IPS-18a (cell line): ENCODE measurements around the gene ERGIC3.
"Not testable (repeated sequence)": the region's sequence is repeated elsewhere in the genome, so short reads cannot be mapped to it uniquely, and the experiment has no call there.

Source experiments
- H3K27ac ChIP-seq: one replicate; pipeline ENCODE4 v1.5.1; 2013; ENCODE audit warnings: low read length
- H3K27me3 ChIP-seq: one replicate; pipeline ENCODE4 v1.6.1; 2013; ENCODE audit warnings: mild to moderate bottlenecking, low read length; ENCODE audit not compliant: control insufficient read depth, insufficient read depth
- H3K36me3 ChIP-seq: one replicate; pipeline ENCODE4 v1.6.1; 2013; ENCODE audit warnings: low read depth, low read length; ENCODE audit not compliant: control insufficient read depth
- H3K4me1 ChIP-seq: one replicate; pipeline ENCODE4 v1.6.1; 2013; ENCODE audit warnings: low read depth, low read length; ENCODE audit not compliant: control insufficient read depth
- H3K4me3 ChIP-seq: one replicate; pipeline ENCODE4 v1.5.1; 2013; ENCODE audit warnings: low read length
- H3K9ac ChIP-seq: one replicate; pipeline ENCODE4 v1.6.1; 2013; ENCODE audit warnings: mild to moderate bottlenecking, low read length, moderate library complexity
- H3K9me3 ChIP-seq: one replicate; pipeline ENCODE4 v1.6.1; 2013; ENCODE audit warnings: low read depth, low read length; ENCODE audit not compliant: control insufficient read depth

Gene ERGIC3

DNA sequence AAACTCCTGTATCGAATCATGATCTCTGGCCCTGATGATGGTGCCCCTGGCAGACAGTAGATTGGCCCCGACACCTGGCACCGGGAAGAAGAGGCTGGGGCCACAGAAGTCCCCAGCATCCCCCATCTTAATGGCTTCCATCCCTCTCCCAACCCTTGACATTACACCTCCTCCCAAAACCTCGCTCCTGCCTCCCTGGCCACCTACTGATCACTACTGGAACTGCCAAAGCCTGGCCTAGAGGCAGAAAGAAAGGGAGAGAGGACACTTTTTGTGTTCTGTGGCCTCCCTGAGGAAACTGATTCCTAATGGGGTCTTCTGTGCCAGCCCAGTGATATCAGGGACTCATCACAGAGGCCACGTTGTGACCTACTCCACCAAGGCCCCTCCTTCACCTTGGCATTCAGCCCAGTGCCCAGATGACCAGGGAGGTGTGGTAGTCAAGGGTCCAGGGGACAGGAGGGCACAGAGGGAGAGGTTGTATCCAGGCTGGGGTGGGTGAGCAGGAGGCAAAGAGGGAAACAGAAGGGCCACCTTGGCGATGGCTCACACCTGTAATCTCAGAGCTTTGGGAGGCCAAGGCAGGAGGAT, 18.5 kb upstream of the ERGIC3 start:
- H3K4me1 ChIP-seq = no peaks in the 10 kb centered on the region
- H3K4me3 ChIP-seq = no peak overlapping the region
- no peak overlapping the region for H3K27ac ChIP-seq

DNA sequence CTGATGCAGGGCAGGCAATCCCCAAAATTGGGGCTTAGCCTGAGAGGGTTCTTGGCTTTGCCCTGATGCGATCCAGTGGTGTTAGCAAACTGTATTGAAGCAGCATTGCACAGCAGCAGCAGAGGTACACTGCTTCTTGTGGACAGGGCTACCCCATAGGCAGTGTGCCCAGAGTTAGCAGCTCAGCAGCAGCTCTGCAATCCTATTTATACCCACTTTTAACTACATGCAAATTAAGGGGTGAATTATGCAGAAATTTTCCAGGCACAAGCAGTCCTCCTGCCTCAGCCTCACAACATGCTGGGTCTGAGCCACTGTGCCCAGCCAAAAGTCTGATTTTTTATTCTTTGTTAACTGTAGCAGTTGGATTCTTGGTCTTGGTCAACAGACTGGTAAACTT, 16.2 kb upstream of the ERGIC3 start:
- Histone ChIP-seq H3K27me3 (no peaks in the 10 kb centered on the region), H3K27ac (no peak overlapping the region), H3K36me3 (no peaks in the 10 kb centered on the region), H3K9ac (no peak overlapping the region), H3K4me3 (no peak overlapping the region), H3K9me3 (no peaks in the 10 kb centered on the region), H3K4me1 (no peaks in the 10 kb centered on the region)

More for the DNA sequence above, 18.5 kb upstream of the ERGIC3 start:
- H3K9me3 ChIP-seq = no peaks in the 10 kb centered on the region
- no peaks in the 10 kb centered on the region for H3K36me3 ChIP-seq
- H3K9ac ChIP-seq = no peak overlapping the region
- H3K27me3 ChIP-seq = no peaks in the 10 kb centered on the region

DNA sequence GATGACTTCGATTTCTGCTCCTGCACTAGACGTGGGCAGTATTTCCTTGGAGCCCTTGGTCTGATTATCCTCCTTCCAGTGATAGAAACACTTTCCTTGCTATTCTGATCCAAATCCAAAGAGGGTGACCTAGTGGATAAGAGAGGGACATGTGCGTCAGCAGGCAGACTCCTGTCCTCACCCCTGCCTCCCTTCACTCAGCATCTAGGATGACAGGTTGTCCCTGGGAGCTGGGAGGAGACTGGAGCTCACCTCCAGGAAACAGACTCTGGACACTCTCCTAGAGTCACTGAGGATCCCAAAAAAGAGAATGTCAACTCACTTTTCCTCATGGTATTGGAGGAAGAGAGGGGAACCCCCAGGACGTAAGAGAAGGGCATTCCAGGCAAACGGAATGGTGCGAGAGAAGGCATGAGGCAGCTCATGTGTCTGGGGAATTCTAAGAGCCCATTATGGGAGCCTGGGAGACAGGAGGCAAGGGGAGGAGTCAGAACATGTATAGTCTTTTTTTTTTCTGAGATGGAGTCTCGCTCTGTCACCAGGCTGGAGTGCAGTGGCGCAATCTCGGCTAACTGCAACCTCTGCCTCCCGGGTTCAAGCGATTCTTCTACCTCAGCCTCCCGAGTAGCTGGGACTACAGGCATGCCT, 14.6 kb upstream of the ERGIC3 start:
- Histone ChIP-seq H3K9ac (no peak overlapping the region), H3K36me3 (no peaks in the 10 kb centered on the region)

GRCh38 chr20:35529552-35529951, 12.3 kb upstream of the ERGIC3 start, which contains the start of gene C20orf173:
C20orf173 (minus strand) TSS chr20:35529652; CDS start chr20:35529373, 279 bp downstream.
- no peak within 1 kb of the TSS for H3K4me3 ChIP-seq
- no peak within 1 kb of the TSS for H3K9ac ChIP-seq
- no peak within 1 kb of the TSS for H3K27ac ChIP-seq
- H3K4me1 ChIP-seq = no peaks in the 10 kb centered on the region
- no peaks in the 10 kb centered on the region for H3K36me3 ChIP-seq
- no peaks in the 10 kb centered on the region for H3K27me3 ChIP-seq
- H3K9me3 ChIP-seq = no peaks in the 10 kb centered on the region

More for the DNA sequence above, 14.6 kb upstream of the ERGIC3 start:
- H3K27ac ChIP-seq = no peak overlapping the region
- no peaks in the 10 kb centered on the region for H3K27me3 ChIP-seq
- H3K9me3 ChIP-seq = no peaks in the 10 kb centered on the region
- H3K4me1 ChIP-seq = no peaks in the 10 kb centered on the region
- no peak overlapping the region for H3K4me3 ChIP-seq

GRCh38 chr20:35539756-35540212, 2.1 kb upstream of the ERGIC3 start:
- H3K9ac ChIP-seq = no peak overlapping the region
- H3K4me3 ChIP-seq = peak overlapping the region; percentile 56
- peaks cover 4% of the 10 kb centered on the region for H3K36me3 ChIP-seq
- no peaks in the 10 kb centered on the region for H3K27me3 ChIP-seq
- H3K4me1 ChIP-seq = peaks cover 9% of the 10 kb centered on the region
- no peaks in the 10 kb centered on the region for H3K9me3 ChIP-seq
- H3K27ac ChIP-seq = peak overlapping the region; percentile 51

DNA sequence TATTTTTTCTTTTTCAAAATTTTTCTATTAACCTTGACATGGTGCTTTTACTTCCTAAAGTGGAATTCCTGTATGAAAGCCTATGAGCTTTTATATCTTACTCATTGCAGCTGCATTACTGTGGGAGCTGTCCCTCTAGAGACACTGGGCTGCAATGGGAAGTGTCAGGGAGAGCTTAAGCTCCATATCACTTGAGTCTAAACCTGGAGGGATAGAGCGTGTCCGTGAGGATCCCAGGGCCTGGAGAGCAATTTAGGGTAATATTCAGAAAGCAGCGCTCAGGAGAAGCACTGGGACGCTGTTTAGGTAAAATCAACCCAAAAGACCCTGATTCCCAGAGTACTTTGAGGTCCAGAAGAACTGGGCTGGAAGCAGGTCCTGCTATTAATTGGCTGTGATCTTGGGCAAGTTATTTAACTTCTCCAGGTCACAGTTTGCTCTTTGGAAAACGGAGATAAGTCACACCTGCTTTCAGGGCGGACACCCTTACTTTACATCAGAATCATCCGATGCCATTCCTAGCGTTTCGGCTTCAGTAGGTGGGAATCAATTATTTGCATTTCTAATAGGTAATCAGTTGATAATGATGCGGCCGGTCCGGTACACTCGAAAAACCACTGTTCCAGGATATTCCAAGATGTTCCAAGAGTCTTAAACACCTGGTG, 628 bp upstream of the ERGIC3 start:
- peak overlapping the region; percentile 86 for H3K4me3 ChIP-seq
- H3K27ac ChIP-seq = peak overlapping the region; percentile 19
- no peaks in the 10 kb centered on the region for H3K27me3 ChIP-seq
- peaks cover 9% of the 10 kb centered on the region for H3K4me1 ChIP-seq
- H3K9ac ChIP-seq = peak overlapping the region; percentile 24
- H3K36me3 ChIP-seq = peaks cover 10% of the 10 kb centered on the region
- no peaks in the 10 kb centered on the region for H3K9me3 ChIP-seq

DNA sequence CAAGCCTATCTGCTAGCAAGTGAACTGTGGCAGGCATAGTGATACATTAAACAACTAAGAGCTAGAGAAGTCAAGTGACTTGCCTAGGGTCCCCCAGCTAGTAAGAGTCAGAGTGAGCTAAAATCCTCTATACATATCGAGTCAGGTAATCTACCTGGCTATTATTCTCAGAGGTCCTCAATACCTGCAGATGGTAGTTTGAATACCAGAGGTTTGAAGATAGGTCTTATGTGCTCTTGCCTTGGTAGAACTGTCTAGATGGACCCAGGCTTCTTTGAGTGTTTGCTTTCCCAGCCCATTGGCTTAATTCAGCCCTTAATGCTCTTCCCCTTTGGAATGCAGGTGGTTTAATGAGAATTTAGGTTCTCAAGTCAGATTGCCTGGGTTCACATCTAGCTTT, 1.1 kb downstream of the ERGIC3 start:
- peak overlapping the region; percentile 86 for H3K4me3 ChIP-seq
- H3K27me3 ChIP-seq = no peaks in the 10 kb centered on the region
- H3K36me3 ChIP-seq = peaks cover 18% of the 10 kb centered on the region
- H3K9ac ChIP-seq = peak overlapping the region; percentile 89
- H3K4me1 ChIP-seq = peaks cover 9% of the 10 kb centered on the region
- H3K27ac ChIP-seq = no peak overlapping the region
- H3K9me3 ChIP-seq = no peaks in the 10 kb centered on the region

GRCh38 chr20:35544436-35544835, 2.6 kb downstream of the ERGIC3 start:
- Histone ChIP-seq H3K9me3 (no peaks in the 10 kb centered on the region), H3K27me3 (no peaks in the 10 kb centered on the region), H3K36me3 (peaks cover 31% of the 10 kb centered on the region), H3K4me3 (no peak overlapping the region), H3K4me1 (peaks cover 9% of the 10 kb centered on the region), H3K27ac (no peak overlapping the region), H3K9ac (no peak overlapping the region)

DNA sequence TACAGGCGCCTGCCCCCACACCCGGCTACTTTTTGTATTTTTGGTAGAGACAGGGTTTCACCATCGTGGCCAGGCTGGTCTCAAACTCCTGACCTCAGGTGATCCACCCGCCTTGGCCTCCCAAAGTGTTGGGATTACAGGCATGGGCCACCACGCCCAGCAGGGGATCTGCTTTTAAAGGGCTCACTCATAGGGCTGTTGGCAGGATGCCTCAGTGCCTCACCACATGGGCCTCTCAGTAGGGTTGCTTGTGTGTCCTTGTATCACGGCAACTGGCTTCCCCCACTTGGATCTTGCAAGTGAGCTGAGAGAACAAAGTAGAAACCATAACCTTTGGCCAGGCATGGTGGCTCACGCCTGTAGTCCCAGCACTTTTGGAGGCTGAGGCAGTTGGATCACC, 3.1 kb downstream of the ERGIC3 start:
- H3K9ac ChIP-seq, H3K27me3 ChIP-seq, H3K9me3 ChIP-seq, H3K4me1 ChIP-seq, H3K4me3 ChIP-seq, H3K27ac ChIP-seq: not testable (repeated sequence)
- peaks cover 35% of the 10 kb centered on the region for H3K36me3 ChIP-seq

- H3K36me3 ChIP-seq = peaks cover 39% of the 10 kb centered on the region
- H3K4me1 ChIP-seq = peaks cover 3% of the 10 kb centered on the region
- H3K27ac ChIP-seq = no peak overlapping the region
- no peaks in the 10 kb centered on the region for H3K27me3 ChIP-seq
- H3K4me3 ChIP-seq = no peak overlapping the region
- no peaks in the 10 kb centered on the region for H3K9me3 ChIP-seq
- H3K9ac ChIP-seq = no peak overlapping the region
These were observed 4.2 kb downstream of the ERGIC3 start for GRCh38 chr20:35546127-35546526.

GRCh38 chr20:35547329-35547728, 5.5 kb downstream of the ERGIC3 start:
- H3K9me3 ChIP-seq = no peaks in the 10 kb centered on the region
- no peaks in the 10 kb centered on the region for H3K4me1 ChIP-seq
- no peaks in the 10 kb centered on the region for H3K27me3 ChIP-seq
- H3K9ac ChIP-seq = no peak overlapping the region
- H3K27ac ChIP-seq = no peak overlapping the region
- H3K4me3 ChIP-seq = no peak overlapping the region
- peaks cover 51% of the 10 kb centered on the region for H3K36me3 ChIP-seq
